Nephron progenitor cell (in vitro differentiated cells): ENCODE data around the gene RAET1E.
"Not testable (repeated sequence)": the region's sequence is repeated elsewhere in the genome, so short reads cannot be mapped to it uniquely, and the experiment has no call there.

Source experiments
- DNase-seq: peaks from one replicate; pipeline ENCODE4 v3.0.0; 2021
- H3K27ac Mint-ChIP-seq: 2 replicates; pipeline ENCODE4 v1.8.0; 2021; ENCODE audit warnings: mild to moderate bottlenecking, moderate library complexity, mixed read lengths
- H3K27me3 Mint-ChIP-seq: 2 replicates; pipeline ENCODE4 v1.8.0; 2021; ENCODE audit warnings: mild to moderate bottlenecking, low read depth, mixed read lengths; ENCODE audit not compliant: poor library complexity
- H3K36me3 Mint-ChIP-seq: 2 replicates; pipeline ENCODE4 v1.8.0; 2021; ENCODE audit warnings: low read depth, mixed read lengths
- H3K4me1 Mint-ChIP-seq: 2 replicates; pipeline ENCODE4 v1.8.0; 2021; ENCODE audit warnings: mixed read lengths
- H3K4me3 Mint-ChIP-seq: 2 replicates; pipeline ENCODE4 v1.8.0; 2021; ENCODE audit warnings: mild to moderate bottlenecking, moderate library complexity, mixed read lengths
- H3K9me3 Mint-ChIP-seq: 2 replicates; pipeline ENCODE4 v1.8.0; 2021; ENCODE audit warnings: mild to moderate bottlenecking, moderate library complexity, mixed read lengths
- CTCF ChIP-seq: fragments of 200-600 bp; sonication (generic); IDR thresholded peaks from 2 replicates; pipeline ENCODE4 v1.5.0; 2021; ENCODE audit warnings: antibody characterized with exemption

Gene RAET1E

GRCh38 chr6:149852881-149853280, 45.0 kb downstream of the RAET1E start:
- Mint-ChIP-seq H3K4me3 (no peak overlapping the region), H3K27ac (no peak overlapping the region), H3K9me3 (no peaks in the 10 kb centered on the region), H3K4me1 (peaks cover 14% of the 10 kb centered on the region), H3K36me3 (no peaks in the 10 kb centered on the region), H3K27me3 (peaks cover 11% of the 10 kb centered on the region)
- TF ChIP-seq CTCF: no peak
- no peak for DNase-seq

GRCh38 chr6:149852180-149852579, 45.7 kb downstream of the RAET1E start:
- Mint-ChIP-seq H3K9me3 (no peaks in the 10 kb centered on the region), H3K27me3 (peaks cover 11% of the 10 kb centered on the region), H3K4me3 (no peak overlapping the region), H3K27ac (no peak overlapping the region), H3K36me3 (no peaks in the 10 kb centered on the region), H3K4me1 (peaks cover 14% of the 10 kb centered on the region)
- TF ChIP-seq CTCF: no peak
- DNase-seq: no peak

GRCh38 chr6:149851461-149852110, 46.3 kb downstream of the RAET1E start:
- Mint-ChIP-seq H3K36me3 (no peaks in the 10 kb centered on the region), H3K27ac (no peak overlapping the region), H3K4me1 (peaks cover 14% of the 10 kb centered on the region), H3K4me3 (no peak overlapping the region), H3K27me3 (peaks cover 11% of the 10 kb centered on the region), H3K9me3 (no peaks in the 10 kb centered on the region)
- TF ChIP-seq CTCF: no peak
- DNase-seq: no peak

- not testable (repeated sequence) for H3K27me3 Mint-ChIP-seq, H3K27ac Mint-ChIP-seq, H3K9me3 Mint-ChIP-seq, H3K36me3 Mint-ChIP-seq, DNase-seq, H3K4me1 Mint-ChIP-seq, H3K4me3 Mint-ChIP-seq
These were observed 49.6 kb downstream of the RAET1E start for GRCh38 chr6:149848343-149848742.
